ENCODE results near the gene THAP3.
"Not testable (repeated sequence)": the region's sequence is repeated elsewhere in the genome, so short reads cannot be mapped to it uniquely, and the experiment has no call there.

Gene THAP3

DNA sequence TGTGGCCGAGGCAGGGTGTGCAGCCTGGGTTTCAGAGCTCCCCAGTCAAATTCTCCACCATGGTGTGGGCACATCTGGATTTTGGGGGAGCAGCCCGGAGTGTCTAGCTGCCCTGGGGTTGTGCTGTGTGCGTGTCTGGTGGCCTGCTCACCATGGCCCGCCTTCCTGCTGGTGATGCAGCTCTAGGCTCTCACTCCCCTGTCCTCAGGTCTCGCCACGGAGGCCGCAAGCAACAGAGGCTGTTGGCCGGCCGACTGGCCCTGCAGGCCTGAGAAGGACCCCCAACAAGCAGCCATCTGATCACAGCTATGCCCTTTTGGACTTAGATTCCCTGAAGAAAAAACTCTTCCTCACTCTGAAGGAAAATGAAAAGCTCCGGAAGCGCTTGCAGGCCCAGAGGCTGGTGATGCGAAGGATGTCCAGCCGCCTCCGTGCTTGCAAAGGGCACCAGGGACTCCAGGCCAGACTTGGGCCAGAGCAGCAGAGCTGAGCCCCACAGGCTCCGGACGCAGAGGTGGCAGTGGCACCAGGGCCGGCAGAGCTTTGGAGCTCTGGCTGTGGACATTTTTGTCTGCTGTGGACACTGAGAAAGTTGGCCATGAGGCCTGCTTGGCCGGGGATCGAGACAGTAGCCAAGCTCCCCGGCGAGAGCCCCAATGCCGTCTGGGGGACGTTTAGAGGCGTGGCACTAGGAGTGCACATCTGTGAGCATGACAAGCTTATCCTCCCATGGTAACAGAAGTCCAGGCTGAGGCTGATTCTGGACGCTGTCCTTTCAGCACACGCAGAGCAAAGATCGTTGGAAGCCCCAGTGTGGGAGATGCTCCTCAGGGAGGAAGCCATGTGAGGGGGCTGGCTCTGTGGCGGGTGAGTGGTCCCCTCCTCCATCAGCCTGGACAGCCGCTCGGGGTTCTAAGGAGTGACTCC, 8.2 kb downstream of the THAP3 start:
- peaks cover 9% of the 10 kb centered on the region for H3K36me3 ChIP-seq (ENCODE audit: insufficient read depth, low read length)
- no peaks in the 10 kb centered on the region for H3K4me1 ChIP-seq (ENCODE audit: insufficient read depth, low read length)
- no peak overlapping the region for H3K9ac ChIP-seq (ENCODE audit: low read depth, low read length)
- H3K9me3 ChIP-seq (ENCODE audit: control insufficient read depth, insufficient read depth, low read length) = no peaks in the 10 kb centered on the region

DNA sequence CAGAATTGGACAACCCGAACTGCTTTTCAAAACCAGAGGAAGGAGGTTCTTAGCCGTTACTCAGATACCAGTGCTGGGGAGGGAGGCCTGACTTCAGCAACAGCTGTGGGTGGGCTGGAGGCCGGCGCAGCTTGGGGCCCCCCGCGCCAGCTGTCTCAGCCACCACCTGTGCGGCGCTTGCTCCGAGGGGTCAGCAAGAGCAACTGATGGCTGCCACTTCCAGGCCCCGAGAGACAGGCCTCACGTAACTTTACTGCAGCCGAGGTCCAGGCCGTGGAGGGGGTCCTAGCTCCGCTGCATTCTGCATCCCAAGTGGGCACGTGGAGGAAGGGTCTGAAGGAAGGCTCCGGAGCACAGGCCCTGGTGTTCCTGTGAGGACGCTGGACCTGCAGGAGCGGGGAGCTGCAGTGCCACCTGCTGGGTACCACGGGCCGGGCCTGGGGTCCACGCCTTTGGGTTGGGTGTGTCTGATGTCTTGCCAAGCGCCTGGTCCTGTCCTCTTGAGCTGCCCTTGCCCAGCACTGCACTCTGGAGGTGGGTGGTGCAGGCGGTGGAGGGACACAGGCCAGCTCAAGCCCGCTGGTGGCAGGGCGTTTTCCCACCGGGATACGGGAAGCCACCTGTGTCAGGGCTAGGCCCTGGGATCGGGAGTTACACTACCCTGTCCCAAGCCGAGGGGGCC, 9.8 kb downstream of the THAP3 start:
- Histone ChIP-seq H3K9ac (ENCODE audit: low read depth, low read length) (no peak overlapping the region), H3K9me3 (ENCODE audit: control insufficient read depth, insufficient read depth, low read length) (no peaks in the 10 kb centered on the region), H3K36me3 (ENCODE audit: insufficient read depth, low read length) (peaks cover 18% of the 10 kb centered on the region), H3K4me1 (ENCODE audit: insufficient read depth, low read length) (no peaks in the 10 kb centered on the region)

DNA sequence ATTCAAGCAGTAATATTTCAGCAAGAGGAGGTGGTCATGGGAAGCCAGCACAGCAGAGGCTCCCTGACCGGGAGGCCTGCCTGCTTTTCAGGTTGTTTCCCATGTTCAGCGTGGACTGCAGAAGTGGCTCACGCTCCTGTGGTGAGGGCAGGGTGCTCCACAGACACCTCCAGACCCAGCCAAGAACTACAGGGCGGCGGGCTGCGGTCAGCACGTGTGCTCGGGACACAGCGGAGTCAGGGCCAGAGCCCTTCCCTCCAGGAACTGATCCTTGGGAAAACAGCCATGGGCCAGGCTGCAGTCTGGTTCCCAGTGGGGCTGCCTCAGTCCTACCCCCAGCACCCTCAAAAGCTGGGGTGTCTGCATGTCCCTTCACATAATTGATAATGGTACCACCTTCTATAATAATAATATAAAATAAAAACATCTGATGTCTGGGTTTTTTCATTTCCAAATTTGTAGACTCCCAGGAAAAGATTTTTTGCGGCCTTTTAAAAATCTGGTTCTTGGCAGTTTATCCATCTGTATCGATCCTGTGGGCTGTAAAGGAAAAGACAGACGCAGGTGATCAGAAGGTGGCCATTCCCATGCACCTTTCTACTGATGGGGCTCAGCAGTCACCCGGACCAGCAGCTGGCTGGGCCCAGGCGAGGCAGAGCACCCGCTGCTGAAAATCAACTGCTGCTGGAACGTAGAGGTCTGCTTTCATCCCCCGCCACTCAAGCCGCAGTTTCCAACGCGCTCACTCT, 10.7 kb downstream of the THAP3 start:
- no peaks in the 10 kb centered on the region for H3K9me3 ChIP-seq (ENCODE audit: control insufficient read depth, insufficient read depth, low read length)
- peaks cover 22% of the 10 kb centered on the region for H3K36me3 ChIP-seq (ENCODE audit: insufficient read depth, low read length)
- H3K4me1 ChIP-seq (ENCODE audit: insufficient read depth, low read length) = no peaks in the 10 kb centered on the region
- H3K9ac ChIP-seq (ENCODE audit: low read depth, low read length) = no peak overlapping the region

DNA sequence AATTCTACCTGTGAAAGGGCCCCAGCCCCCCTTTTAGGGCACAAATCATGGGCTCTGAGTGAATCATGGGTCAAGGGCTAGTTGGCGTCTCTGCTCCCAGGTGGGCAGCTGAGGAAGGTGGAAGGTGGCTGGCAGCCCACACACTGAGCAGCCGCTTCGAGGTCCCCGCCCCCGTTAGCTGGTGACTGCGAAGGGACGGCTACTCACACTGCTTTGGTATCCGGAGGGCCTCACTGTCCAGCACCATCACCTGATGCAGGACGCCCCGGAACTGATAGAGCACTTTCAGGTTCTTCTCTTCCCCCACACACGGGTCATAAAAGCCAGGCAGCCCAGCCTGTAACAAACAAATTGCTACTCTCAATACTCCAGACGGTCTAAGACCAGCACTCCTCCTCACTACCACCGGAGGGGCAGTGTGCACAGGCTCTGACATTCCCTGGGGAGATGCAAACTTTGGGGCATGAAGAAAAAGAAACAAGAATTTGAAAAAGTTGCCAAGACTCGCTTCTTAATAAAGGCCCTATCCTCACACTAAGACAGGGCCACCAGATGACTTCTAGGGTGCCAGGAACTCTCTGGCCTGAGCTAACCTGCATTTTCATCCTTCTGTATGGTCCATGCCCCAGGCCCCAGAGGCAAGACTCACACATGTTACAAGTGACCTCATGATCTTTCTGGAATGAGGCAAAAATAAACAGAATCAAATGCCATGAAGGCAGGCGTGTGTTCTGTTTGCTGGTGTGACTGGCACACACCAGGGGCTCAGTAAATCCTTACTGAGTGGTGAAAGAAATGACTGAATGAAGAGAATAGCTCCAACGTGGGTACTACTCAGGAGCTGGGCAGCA, 11.5 kb downstream of the THAP3 start:
- Histone ChIP-seq H3K36me3 (ENCODE audit: insufficient read depth, low read length) (peaks cover 22% of the 10 kb centered on the region), H3K9ac (ENCODE audit: low read depth, low read length) (no peak overlapping the region), H3K9me3 (ENCODE audit: control insufficient read depth, insufficient read depth, low read length) (no peaks in the 10 kb centered on the region), H3K4me1 (ENCODE audit: insufficient read depth, low read length) (no peaks in the 10 kb centered on the region)

DNA sequence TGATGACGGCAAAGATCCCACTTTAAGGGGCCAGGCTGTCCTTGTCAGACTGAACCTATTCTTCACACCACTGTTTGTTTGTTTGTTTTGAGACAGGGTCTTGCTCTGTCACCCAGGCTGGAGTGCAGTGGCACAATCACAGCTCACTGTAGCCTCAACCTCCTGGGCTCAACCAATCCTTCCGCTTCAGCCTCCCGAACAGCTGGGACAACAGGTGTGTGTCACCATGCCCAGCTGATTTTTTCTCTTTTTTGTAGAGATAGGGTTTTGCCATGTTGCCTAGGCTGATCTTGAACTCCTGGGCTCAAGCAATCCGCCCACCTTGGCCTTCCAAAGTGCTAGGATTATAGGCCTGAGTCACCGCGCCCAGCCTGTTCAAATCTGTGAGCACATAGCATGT, 12.1 kb downstream of the THAP3 start:
- not testable (repeated sequence) for H3K9me3 ChIP-seq (ENCODE audit: control insufficient read depth, insufficient read depth, low read length); H3K4me1 ChIP-seq (ENCODE audit: insufficient read depth, low read length); H3K9ac ChIP-seq (ENCODE audit: low read depth, low read length)
- peaks cover 22% of the 10 kb centered on the region for H3K36me3 ChIP-seq (ENCODE audit: insufficient read depth, low read length)

DNA sequence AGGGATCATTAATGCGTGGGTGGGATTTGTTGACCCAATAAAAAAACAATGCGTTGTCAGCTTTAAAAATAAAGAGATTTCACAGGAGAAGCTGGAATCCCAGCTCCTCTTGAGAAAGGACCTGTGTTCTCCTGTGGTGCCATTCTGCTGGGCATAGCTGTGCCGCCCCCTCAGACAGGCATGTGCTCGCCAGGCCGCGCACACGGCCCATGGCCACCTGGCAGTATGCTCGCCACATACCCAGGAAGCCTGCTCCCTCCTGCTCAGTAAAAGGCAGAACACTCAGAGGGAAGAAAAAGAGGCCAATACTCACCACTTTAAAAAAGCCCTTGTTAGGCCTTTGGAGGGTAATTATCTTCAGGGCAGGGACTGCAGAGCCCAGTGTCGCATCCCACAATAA, 13.1 kb downstream of the THAP3 start:
- Histone ChIP-seq H3K9me3 (ENCODE audit: control insufficient read depth, insufficient read depth, low read length) (no peaks in the 10 kb centered on the region), H3K36me3 (ENCODE audit: insufficient read depth, low read length) (peaks cover 22% of the 10 kb centered on the region), H3K4me1 (ENCODE audit: insufficient read depth, low read length) (no peaks in the 10 kb centered on the region), H3K9ac (ENCODE audit: low read depth, low read length) (no peak overlapping the region)

DNA sequence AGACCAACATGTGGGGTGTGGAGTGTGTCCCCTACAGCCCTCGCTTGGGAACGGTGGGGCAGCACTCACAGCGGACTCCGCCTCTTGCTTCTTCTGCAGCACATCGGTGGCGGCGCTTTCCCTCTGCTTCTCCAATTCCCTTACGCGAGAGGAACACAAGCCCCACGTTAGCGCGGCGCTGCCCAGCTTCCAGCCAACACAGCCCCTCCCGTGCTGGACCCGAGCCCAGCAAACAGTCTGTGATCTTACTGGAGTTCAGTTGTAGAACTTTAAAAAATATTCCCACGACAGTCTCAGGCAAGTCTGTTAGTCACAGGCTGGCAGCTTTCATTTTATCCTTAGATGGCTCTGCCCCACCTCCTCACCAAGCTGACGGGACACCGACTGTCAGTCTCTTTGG, 13.6 kb downstream of the THAP3 start:
- Histone ChIP-seq H3K4me1 (ENCODE audit: insufficient read depth, low read length) (no peaks in the 10 kb centered on the region), H3K9me3 (ENCODE audit: control insufficient read depth, insufficient read depth, low read length) (no peaks in the 10 kb centered on the region), H3K9ac (ENCODE audit: low read depth, low read length) (no peak overlapping the region), H3K36me3 (ENCODE audit: insufficient read depth, low read length) (peaks cover 22% of the 10 kb centered on the region)

DNA sequence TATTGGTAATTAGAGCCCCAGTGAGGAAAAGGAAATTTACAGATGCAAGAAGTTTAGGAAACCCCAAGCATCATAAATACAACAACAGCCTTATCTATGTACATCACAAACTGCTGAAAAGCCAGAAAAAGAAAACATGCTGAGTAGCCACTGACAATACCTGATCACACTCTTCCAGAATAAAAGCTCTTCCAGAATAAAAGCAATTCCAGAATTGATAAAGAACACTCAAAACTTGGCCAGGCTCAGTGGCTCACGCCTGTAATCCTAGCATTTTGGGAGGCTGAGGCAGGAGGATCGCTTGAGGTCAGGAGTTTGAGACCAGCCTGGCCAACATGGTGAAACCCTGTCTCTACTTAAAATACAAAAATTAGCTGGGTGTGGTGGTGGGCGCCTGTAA, 16.2 kb downstream of the THAP3 start:
- H3K36me3 ChIP-seq (ENCODE audit: insufficient read depth, low read length) = peaks cover 31% of the 10 kb centered on the region
- not testable (repeated sequence) for H3K9ac ChIP-seq (ENCODE audit: low read depth, low read length); H3K4me1 ChIP-seq (ENCODE audit: insufficient read depth, low read length); H3K9me3 ChIP-seq (ENCODE audit: control insufficient read depth, insufficient read depth, low read length)

DNA sequence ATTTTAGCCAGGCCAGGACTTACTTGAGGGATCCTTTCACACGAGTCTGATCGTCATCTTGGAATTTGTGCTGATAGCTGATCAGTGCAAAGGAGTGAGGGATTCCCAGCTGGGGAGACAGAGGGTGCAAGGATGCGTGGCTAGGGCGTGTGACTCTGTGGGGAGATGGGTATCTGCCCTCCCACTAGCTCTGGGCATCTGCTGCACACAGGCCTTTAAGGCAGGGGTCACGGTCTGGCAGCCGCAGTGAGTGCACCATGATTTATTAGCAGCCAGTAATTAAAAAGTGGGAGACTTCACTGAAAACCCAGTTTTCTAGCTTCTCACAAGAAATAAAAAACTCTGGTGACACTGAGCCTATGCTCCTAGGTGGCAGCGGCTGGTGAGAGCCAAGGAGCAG, 20.4 kb downstream of the THAP3 start:
- peaks cover 9% of the 10 kb centered on the region for H3K36me3 ChIP-seq (ENCODE audit: insufficient read depth, low read length)

DNA sequence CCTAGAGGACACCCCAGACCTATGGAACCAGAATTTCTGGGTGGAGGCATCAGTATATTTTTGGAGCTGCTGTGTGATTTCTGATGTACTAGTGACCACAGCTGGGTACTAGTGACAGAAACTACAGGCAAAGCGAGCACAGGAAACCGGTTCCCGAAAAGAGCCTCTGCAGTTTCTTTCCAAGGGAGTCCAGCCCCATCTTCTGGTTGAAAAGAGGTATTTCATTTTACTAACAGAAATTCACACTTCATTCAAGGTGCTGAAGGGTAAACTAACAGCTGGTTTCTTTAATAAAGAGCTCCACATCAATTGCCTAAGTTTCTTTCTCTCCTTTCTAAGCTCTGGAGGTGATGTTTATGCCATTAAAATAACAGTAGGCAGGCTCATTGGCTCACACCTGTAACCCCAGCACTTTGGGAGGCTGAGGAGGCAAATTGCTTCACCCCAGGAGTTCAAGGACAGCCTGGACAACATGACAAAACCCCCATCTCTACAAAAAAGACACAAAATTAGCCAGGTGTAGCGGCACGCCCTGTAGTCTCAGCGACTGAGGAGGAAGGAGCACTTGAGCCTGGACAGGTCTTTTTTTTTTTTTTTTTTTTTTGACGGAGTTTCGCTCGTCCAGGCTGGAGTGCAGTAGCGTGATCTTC, 22.0 kb downstream of the THAP3 start:
- Histone ChIP-seq H3K36me3 (ENCODE audit: insufficient read depth, low read length) (peaks cover 11% of the 10 kb centered on the region), H3K9me3 (ENCODE audit: control insufficient read depth, insufficient read depth, low read length) (no peaks in the 10 kb centered on the region)

More for the DNA sequence above, 20.4 kb downstream of the THAP3 start:
- H3K4me1 ChIP-seq (ENCODE audit: insufficient read depth, low read length) = no peaks in the 10 kb centered on the region
- H3K9me3 ChIP-seq (ENCODE audit: control insufficient read depth, insufficient read depth, low read length) = no peaks in the 10 kb centered on the region
- no peak overlapping the region for H3K9ac ChIP-seq (ENCODE audit: low read depth, low read length)

DNA sequence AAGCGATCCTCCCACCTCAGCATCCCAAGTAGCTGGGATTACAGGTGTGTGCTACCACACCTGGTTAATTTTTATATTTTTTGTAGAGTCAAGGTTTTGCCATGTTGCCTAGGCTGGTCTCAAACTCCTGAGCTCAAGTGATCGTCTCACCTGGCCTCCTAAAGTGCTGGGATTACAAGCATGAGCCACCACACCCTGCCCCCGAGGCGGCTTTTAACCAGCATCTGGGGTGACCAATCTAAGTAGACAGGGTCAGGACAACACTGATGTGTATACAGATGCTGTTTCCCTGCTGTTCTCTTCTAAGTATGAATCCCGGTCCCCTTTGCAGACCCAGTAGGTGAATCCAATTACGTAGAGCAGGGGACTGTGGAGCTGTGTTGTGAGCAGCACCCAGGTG, 23.9 kb downstream of the THAP3 start:
- peaks cover 23% of the 10 kb centered on the region for H3K36me3 ChIP-seq (ENCODE audit: insufficient read depth, low read length)

More for the DNA sequence above, 22.0 kb downstream of the THAP3 start:
- Histone ChIP-seq H3K4me1 (ENCODE audit: insufficient read depth, low read length) (no peaks in the 10 kb centered on the region), H3K9ac (ENCODE audit: low read depth, low read length) (no peak overlapping the region)

DNA sequence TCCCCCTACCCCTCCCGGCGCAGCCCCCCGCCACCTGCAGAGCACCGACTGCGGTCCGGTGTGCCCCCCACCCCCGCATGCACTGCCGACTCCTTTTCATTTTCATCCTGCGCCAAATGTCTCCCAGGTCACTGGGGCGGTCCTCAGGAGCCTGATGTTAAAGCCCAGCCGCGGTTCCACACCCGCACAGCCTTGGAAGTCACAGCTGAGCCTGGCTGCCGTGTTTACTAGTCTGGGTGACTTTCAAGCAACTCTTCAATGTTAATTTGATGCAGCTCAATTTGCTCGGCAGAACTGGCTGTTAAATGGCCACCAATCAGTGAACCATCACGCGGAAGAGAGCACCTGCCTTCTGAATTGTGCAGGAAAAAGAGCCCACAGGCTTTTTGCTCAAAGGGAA, 27.2 kb downstream of the THAP3 start:
- Histone ChIP-seq H3K9ac (ENCODE audit: low read depth, low read length) (no peak overlapping the region), H3K4me1 (ENCODE audit: insufficient read depth, low read length) (no peaks in the 10 kb centered on the region), H3K36me3 (ENCODE audit: insufficient read depth, low read length) (peaks cover 20% of the 10 kb centered on the region; the same call in 1 of the 2 replicates), H3K9me3 (ENCODE audit: control insufficient read depth, insufficient read depth, low read length) (no peaks in the 10 kb centered on the region)

More for the DNA sequence above, 23.9 kb downstream of the THAP3 start:
- Histone ChIP-seq H3K9me3 (ENCODE audit: control insufficient read depth, insufficient read depth, low read length) (no peaks in the 10 kb centered on the region), H3K9ac (ENCODE audit: low read depth, low read length) (no peak overlapping the region), H3K4me1 (ENCODE audit: insufficient read depth, low read length) (no peaks in the 10 kb centered on the region)

DNA sequence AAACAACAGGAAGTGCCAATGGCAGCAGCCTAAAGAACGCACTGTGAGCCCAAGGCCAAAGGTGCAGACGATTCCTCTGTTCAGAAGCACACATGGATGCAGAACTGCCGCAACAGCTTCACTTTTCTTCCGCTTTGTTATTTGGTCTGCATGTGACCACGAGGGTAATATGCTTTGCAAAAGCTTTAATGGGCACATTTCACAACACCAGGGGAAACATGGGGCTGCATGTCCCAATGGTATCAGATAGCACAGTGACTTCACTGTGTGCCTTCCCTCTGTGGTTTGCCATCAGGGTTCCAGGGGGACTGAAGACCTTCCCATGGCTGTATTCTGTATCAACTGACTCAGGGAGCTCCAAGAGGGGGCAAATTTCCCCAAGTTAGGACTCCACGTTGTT, 28.3 kb downstream of the THAP3 start:
- no peaks in the 10 kb centered on the region for H3K9me3 ChIP-seq (ENCODE audit: control insufficient read depth, insufficient read depth, low read length)
- no peaks in the 10 kb centered on the region for H3K4me1 ChIP-seq (ENCODE audit: insufficient read depth, low read length)
- H3K9ac ChIP-seq (ENCODE audit: low read depth, low read length) = no peak overlapping the region
- peaks cover 20% of the 10 kb centered on the region; the same call in 1 of the 2 replicates for H3K36me3 ChIP-seq (ENCODE audit: insufficient read depth, low read length)

Data from ES-I3 (cell line).